WTC11 (cell line): ENCODE results near the gene CROCC2. TPM values are rescaled to one million over a fixed set of nuclear protein-coding genes. Genes with fewer than 3 reads are reported as not detected.

Experiments
- ATAC-seq: fragments of 200-7000 bp; cut with Tn5 transposase; 2 replicates; pipeline ENCODE4 v1.10.0; 2021; ENCODE audit warnings: mild to moderate bottlenecking, moderate library complexity
- CTCF ChIA-PET: fragments of 300-600 bp; sonication (Branson Sonifier 250); formaldehyde crosslinking; loops from one replicate; lab custom pipeline; 2021; ENCODE audit warnings: antibody characterized with exemption; lab: Charles Lee
- POLR2A ChIA-PET: fragments of 350-600 bp; sonication (Branson Sonifier 250); formaldehyde crosslinking; loops from one replicate; lab custom pipeline; 2021; ENCODE audit warnings: antibody characterized with exemption; lab: Charles Lee
- DNase-seq: peaks from one replicate; pipeline ENCODE4 v3.0.0; 2021; ENCODE audit warnings: low spot score
- H3K27ac Mint-ChIP-seq: 2 replicates; pipeline ENCODE4 v1.8.0; 2021; ENCODE audit warnings: mixed read lengths
- H3K27me3 Mint-ChIP-seq: 2 replicates; pipeline ENCODE4 v1.8.0; 2021; ENCODE audit warnings: low read depth, mild to moderate bottlenecking, moderate library complexity, mixed read lengths
- H3K36me3 Mint-ChIP-seq: 2 replicates; pipeline ENCODE4 v1.8.0; 2021; ENCODE audit warnings: mixed read lengths
- H3K4me1 Mint-ChIP-seq: 2 replicates; pipeline ENCODE4 v1.8.0; 2022; ENCODE audit warnings: mixed read lengths
- H3K4me3 Mint-ChIP-seq: 2 replicates; pipeline ENCODE4 v1.8.0; 2021; ENCODE audit warnings: mild to moderate bottlenecking, moderate library complexity, mixed read lengths
- H3K9me3 Mint-ChIP-seq: 2 replicates; pipeline ENCODE4 v1.8.0; 2021; ENCODE audit warnings: mixed read lengths
- ATF1 ChIP-seq: sonication (generic); formaldehyde crosslinking; IDR thresholded peaks from 2 replicates; pipeline ENCODE4 v1.8.1; 2023; ENCODE audit warnings: mild to moderate bottlenecking, moderate library complexity, missing genetic modification reagents
- CREB1 ChIP-seq: sonication (generic); formaldehyde crosslinking; IDR thresholded peaks from 2 replicates; pipeline ENCODE4 v1.8.0; 2023; ENCODE audit warnings: mild to moderate bottlenecking, missing genetic modification reagents
- EMX1 ChIP-seq: fragments of 250-450 bp; sonication (Bioruptor Pico); IDR thresholded peaks from 2 replicates; pipeline ENCODE4 v1.8.0; 2021; ENCODE audit warnings: mild to moderate bottlenecking
- ESRRA ChIP-seq: sonication (generic); formaldehyde crosslinking; IDR thresholded peaks from 2 replicates; pipeline ENCODE4 v1.8.1; 2022; ENCODE audit warnings: mild to moderate bottlenecking, missing genetic modification reagents, borderline replicate concordance
- IRF2 ChIP-seq: sonication (generic); formaldehyde crosslinking; IDR thresholded peaks from 2 replicates; pipeline ENCODE4 v1.8.0; 2022; ENCODE audit warnings: low read depth, missing genetic modification reagents, borderline replicate concordance
- NFE2L1 ChIP-seq: sonication (generic); formaldehyde crosslinking; IDR thresholded peaks from 2 replicates; pipeline ENCODE4 v1.8.1; 2023; ENCODE audit warnings: missing genetic modification reagents
- NFYB ChIP-seq: sonication (generic); formaldehyde crosslinking; conservative IDR thresholded peaks from 2 replicates; pipeline ENCODE4 v1.8.0; 2022; ENCODE audit warnings: low read depth, missing genetic modification reagents
- NR1H2 ChIP-seq: sonication (generic); formaldehyde crosslinking; IDR thresholded peaks from 2 replicates; pipeline ENCODE4 v1.9.0; 2021; ENCODE audit warnings: mild to moderate bottlenecking, moderate library complexity, missing genetic modification reagents
- RELA ChIP-seq: sonication (generic); formaldehyde crosslinking; IDR thresholded peaks from 2 replicates; pipeline ENCODE4 v1.8.1; 2022; ENCODE audit warnings: missing genetic modification reagents, mild to moderate bottlenecking, borderline replicate concordance
- RORB ChIP-seq: fragments of 250-450 bp; sonication (Bioruptor Pico); IDR thresholded peaks from 2 replicates; pipeline ENCODE4 v1.9.0; 2021; ENCODE audit warnings: mild to moderate bottlenecking
- SMAD4 ChIP-seq: sonication (generic); formaldehyde crosslinking; IDR thresholded peaks from 2 replicates; pipeline ENCODE4 v1.8.0; 2022; ENCODE audit warnings: mild to moderate bottlenecking, missing genetic modification reagents
- SOX15 ChIP-seq: fragments of 250-450 bp; sonication (Bioruptor Pico); IDR thresholded peaks from 2 replicates; pipeline ENCODE4 v1.9.0; 2021; ENCODE audit warnings: mild to moderate bottlenecking
- SP1 ChIP-seq: sonication (generic); formaldehyde crosslinking; conservative IDR thresholded peaks from 2 replicates; pipeline ENCODE4 v1.8.1; 2022; ENCODE audit warnings: missing genetic modification reagents
- ZNF232 ChIP-seq: sonication (generic); formaldehyde crosslinking; IDR thresholded peaks from 2 replicates; pipeline ENCODE4 v1.8.0; 2022; ENCODE audit warnings: mild to moderate bottlenecking, missing genetic modification reagents
- ZNF263 ChIP-seq: sonication (generic); formaldehyde crosslinking; IDR thresholded peaks from 2 replicates; pipeline ENCODE4 v1.8.1; 2022; ENCODE audit warnings: low read depth, mild to moderate bottlenecking, moderate library complexity, missing genetic modification reagents
- total RNA-seq: library from RNA; stranded (reverse); gene quantifications from 3 replicates; pipeline ENCODE4 v1.2.3, GENCODE V29; 2021
- TF ChIP-seq, protein P1 (sequence below): sonication (generic); formaldehyde crosslinking; conservative IDR thresholded peaks from 2 replicates; pipeline ENCODE4 v1.8.1; 2023; ENCODE audit warnings: mild to moderate bottlenecking, low read depth, missing genetic modification reagents, moderate library complexity
- TF ChIP-seq, protein P2 (sequence below): sonication (generic); formaldehyde crosslinking; IDR thresholded peaks from 2 replicates; pipeline ENCODE4 v1.8.1; 2022; ENCODE audit warnings: low read depth, mild to moderate bottlenecking, moderate library complexity, missing genetic modification reagents, borderline replicate concordance
- TF ChIP-seq, protein P3 (sequence below): fragments of 250-450 bp; sonication (Bioruptor Pico); IDR thresholded peaks from 2 replicates; pipeline ENCODE4 v1.9.0; 2021; ENCODE audit warnings: mild to moderate bottlenecking, borderline replicate concordance
- TF ChIP-seq, protein P4 (sequence below): sonication (generic); formaldehyde crosslinking; IDR thresholded peaks from 2 replicates; pipeline ENCODE4 v1.8.0; 2022; ENCODE audit warnings: mild to moderate bottlenecking, missing genetic modification reagents
- TF ChIP-seq, protein P5 (sequence below): sonication (generic); formaldehyde crosslinking; IDR thresholded peaks from 2 replicates; pipeline ENCODE4 v1.8.1; 2023; ENCODE audit warnings: mild to moderate bottlenecking, moderate library complexity, missing genetic modification reagents
- TF ChIP-seq, protein P6 (sequence below): sonication (generic); formaldehyde crosslinking; IDR thresholded peaks from 2 replicates; pipeline ENCODE4 v1.8.0; 2022; ENCODE audit warnings: mild to moderate bottlenecking, missing genetic modification reagents

The CROCC2 gene
- total RNA-seq, 1 experiment from 2014 or later = not detected

DNA sequence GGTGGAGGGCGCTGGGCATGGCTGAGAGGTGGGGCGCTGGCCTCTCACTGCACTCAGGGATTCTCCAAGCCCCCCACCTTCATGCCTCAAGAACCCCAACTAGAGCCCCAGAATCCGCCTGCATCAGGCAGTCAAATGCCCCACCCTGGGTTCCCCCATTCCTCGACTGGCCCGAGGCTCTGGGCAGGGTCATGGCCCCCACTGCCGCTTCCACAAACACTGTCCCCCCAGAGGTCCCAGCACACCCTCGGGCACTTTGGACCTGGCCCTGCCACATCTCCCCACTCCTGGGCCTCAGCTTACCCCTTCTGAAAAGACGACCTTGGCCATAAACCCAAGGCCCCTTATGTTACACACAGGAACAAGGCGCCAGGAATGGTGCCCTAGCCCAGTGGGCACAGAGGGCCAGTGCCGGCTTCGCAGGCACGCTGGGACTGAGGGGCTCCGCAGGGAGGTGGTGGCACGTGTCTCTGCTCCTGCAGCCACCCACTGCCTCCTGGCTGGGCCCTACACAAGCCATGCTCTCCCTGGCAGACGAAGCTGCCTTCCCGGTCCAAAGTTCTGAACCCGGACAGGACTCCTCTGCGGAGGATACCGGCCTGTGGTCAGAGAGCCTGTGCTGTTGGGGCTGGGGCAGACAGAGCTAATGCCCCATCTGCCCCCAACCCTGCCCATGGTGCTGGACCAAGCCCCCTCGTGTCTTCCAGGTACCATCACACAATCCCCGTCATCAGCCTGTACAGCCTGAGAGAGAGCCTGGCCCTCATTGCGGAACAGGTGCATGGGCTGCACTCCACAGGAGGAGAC is 30.7 kb upstream of the CROCC2 start:
- CTCF ChIA-PET = interaction anchor here (1.2 kb wide), 1 partner anchor 39 kb away, joined by 4 read pairs; no protein-coding TSS in a partner anchor
- no peak overlapping the region for H3K27ac Mint-ChIP-seq
- POLR2A ChIA-PET = no interaction called here

DNA sequence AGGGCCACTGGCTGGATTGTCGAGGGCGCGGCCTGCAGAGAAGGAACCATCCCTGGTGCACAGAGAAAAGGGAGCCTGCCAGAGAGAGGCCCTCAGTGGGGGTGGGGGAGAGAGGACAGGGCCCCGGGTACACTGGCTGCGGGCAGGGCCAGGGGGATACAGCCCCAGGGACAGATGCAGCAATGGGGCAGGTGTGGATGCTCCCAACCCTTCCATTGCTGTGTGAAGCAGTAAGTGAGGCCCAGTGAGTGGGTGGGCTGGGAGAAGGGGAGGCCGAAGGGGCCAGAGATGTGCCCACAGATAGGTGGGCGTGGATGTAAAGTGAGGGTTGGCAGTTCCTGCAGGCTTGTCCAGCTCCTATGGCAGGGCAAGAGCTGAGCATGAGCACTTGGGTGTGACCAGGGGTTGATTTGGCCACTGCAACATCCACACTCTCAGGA is 30.1 kb upstream of the CROCC2 start:
- TF ChIP-seq CREB1 (CRISPR knock-in tag) = no peak
- TF ChIP-seq, protein P1, sequence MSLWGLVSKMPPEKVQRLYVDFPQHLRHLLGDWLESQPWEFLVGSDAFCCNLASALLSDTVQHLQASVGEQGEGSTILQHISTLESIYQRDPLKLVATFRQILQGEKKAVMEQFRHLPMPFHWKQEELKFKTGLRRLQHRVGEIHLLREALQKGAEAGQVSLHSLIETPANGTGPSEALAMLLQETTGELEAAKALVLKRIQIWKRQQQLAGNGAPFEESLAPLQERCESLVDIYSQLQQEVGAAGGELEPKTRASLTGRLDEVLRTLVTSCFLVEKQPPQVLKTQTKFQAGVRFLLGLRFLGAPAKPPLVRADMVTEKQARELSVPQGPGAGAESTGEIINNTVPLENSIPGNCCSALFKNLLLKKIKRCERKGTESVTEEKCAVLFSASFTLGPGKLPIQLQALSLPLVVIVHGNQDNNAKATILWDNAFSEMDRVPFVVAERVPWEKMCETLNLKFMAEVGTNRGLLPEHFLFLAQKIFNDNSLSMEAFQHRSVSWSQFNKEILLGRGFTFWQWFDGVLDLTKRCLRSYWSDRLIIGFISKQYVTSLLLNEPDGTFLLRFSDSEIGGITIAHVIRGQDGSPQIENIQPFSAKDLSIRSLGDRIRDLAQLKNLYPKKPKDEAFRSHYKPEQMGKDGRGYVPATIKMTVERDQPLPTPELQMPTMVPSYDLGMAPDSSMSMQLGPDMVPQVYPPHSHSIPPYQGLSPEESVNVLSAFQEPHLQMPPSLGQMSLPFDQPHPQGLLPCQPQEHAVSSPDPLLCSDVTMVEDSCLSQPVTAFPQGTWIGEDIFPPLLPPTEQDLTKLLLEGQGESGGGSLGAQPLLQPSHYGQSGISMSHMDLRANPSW (CRISPR knock-in tag) = no peak
- TF ChIP-seq, protein P2, sequence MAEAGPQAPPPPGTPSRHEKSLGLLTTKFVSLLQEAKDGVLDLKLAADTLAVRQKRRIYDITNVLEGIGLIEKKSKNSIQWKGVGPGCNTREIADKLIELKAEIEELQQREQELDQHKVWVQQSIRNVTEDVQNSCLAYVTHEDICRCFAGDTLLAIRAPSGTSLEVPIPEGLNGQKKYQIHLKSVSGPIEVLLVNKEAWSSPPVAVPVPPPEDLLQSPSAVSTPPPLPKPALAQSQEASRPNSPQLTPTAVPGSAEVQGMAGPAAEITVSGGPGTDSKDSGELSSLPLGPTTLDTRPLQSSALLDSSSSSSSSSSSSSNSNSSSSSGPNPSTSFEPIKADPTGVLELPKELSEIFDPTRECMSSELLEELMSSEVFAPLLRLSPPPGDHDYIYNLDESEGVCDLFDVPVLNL (CRISPR knock-in tag) = no peak
- TF ChIP-seq ESRRA = no peak
- no peak for TF ChIP-seq RELA (CRISPR knock-in tag)
- no peak for TF ChIP-seq NR1H2 (CRISPR knock-in tag)
- no peak for TF ChIP-seq EMX1 (CRISPR knock-in tag)
- TF ChIP-seq ZNF232 = no peak
- TF ChIP-seq, protein P3, sequence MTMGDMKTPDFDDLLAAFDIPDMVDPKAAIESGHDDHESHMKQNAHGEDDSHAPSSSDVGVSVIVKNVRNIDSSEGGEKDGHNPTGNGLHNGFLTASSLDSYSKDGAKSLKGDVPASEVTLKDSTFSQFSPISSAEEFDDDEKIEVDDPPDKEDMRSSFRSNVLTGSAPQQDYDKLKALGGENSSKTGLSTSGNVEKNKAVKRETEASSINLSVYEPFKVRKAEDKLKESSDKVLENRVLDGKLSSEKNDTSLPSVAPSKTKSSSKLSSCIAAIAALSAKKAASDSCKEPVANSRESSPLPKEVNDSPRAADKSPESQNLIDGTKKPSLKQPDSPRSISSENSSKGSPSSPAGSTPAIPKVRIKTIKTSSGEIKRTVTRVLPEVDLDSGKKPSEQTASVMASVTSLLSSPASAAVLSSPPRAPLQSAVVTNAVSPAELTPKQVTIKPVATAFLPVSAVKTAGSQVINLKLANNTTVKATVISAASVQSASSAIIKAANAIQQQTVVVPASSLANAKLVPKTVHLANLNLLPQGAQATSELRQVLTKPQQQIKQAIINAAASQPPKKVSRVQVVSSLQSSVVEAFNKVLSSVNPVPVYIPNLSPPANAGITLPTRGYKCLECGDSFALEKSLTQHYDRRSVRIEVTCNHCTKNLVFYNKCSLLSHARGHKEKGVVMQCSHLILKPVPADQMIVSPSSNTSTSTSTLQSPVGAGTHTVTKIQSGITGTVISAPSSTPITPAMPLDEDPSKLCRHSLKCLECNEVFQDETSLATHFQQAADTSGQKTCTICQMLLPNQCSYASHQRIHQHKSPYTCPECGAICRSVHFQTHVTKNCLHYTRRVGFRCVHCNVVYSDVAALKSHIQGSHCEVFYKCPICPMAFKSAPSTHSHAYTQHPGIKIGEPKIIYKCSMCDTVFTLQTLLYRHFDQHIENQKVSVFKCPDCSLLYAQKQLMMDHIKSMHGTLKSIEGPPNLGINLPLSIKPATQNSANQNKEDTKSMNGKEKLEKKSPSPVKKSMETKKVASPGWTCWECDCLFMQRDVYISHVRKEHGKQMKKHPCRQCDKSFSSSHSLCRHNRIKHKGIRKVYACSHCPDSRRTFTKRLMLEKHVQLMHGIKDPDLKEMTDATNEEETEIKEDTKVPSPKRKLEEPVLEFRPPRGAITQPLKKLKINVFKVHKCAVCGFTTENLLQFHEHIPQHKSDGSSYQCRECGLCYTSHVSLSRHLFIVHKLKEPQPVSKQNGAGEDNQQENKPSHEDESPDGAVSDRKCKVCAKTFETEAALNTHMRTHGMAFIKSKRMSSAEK = no peak
- no peak for TF ChIP-seq NFE2L1 (CRISPR knock-in tag)
- no peak for TF ChIP-seq SMAD4 (CRISPR knock-in tag)
- no peak for TF ChIP-seq SOX15 (CRISPR knock-in tag)
- no peak for TF ChIP-seq NFYB (CRISPR knock-in tag)
- no peak for TF ChIP-seq SP1 (CRISPR knock-in tag)
- no peak for TF ChIP-seq ZNF263 (CRISPR knock-in tag)
- TF ChIP-seq, protein P4, sequence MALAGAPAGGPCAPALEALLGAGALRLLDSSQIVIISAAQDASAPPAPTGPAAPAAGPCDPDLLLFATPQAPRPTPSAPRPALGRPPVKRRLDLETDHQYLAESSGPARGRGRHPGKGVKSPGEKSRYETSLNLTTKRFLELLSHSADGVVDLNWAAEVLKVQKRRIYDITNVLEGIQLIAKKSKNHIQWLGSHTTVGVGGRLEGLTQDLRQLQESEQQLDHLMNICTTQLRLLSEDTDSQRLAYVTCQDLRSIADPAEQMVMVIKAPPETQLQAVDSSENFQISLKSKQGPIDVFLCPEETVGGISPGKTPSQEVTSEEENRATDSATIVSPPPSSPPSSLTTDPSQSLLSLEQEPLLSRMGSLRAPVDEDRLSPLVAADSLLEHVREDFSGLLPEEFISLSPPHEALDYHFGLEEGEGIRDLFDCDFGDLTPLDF (CRISPR knock-in tag) = no peak
- no peak for TF ChIP-seq ATF1
- TF ChIP-seq RORB (CRISPR knock-in tag) = no peak
- H3K4me1 Mint-ChIP-seq = no peaks in the 10 kb centered on the region
- ChIA-PET POLR2A (no interaction called here), CTCF (no interaction called here)
- H3K9me3 Mint-ChIP-seq = no peaks in the 10 kb centered on the region
- no peak overlapping the region for H3K27ac Mint-ChIP-seq
- H3K4me3 Mint-ChIP-seq = no peak overlapping the region
- H3K27me3 Mint-ChIP-seq = no peaks in the 10 kb centered on the region
- DNase-seq = no peak
- ATAC-seq = no peak
- H3K36me3 Mint-ChIP-seq = no peaks in the 10 kb centered on the region

More for the DNA sequence above, 30.7 kb upstream of the CROCC2 start:
- H3K9me3 Mint-ChIP-seq = no peaks in the 10 kb centered on the region
- DNase-seq = no peak
- TF ChIP-seq IRF2 (CRISPR knock-in tag) = no peak
- TF ChIP-seq, protein P5, sequence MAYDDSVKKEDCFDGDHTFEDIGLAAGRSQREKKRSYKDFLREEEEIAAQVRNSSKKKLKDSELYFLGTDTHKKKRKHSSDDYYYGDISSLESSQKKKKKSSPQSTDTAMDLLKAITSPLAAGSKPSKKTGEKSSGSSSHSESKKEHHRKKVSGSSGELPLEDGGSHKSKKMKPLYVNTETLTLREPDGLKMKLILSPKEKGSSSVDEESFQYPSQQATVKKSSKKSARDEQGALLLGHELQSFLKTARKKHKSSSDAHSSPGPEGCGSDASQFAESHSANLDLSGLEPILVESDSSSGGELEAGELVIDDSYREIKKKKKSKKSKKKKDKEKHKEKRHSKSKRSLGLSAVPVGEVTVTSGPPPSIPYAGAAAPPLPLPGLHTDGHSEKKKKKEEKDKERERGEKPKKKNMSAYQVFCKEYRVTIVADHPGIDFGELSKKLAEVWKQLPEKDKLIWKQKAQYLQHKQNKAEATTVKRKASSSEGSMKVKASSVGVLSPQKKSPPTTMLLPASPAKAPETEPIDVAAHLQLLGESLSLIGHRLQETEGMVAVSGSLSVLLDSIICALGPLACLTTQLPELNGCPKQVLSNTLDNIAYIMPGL = no peak
- TF ChIP-seq, protein P6, sequence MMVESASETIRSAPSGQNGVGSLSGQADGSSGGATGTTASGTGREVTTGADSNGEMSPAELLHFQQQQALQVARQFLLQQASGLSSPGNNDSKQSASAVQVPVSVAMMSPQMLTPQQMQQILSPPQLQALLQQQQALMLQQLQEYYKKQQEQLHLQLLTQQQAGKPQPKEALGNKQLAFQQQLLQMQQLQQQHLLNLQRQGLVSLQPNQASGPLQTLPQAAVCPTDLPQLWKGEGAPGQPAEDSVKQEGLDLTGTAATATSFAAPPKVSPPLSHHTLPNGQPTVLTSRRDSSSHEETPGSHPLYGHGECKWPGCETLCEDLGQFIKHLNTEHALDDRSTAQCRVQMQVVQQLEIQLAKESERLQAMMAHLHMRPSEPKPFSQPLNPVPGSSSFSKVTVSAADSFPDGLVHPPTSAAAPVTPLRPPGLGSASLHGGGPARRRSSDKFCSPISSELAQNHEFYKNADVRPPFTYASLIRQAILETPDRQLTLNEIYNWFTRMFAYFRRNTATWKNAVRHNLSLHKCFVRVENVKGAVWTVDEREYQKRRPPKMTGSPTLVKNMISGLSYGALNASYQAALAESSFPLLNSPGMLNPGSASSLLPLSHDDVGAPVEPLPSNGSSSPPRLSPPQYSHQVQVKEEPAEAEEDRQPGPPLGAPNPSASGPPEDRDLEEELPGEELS (CRISPR knock-in tag) = no peak
- H3K27me3 Mint-ChIP-seq = no peaks in the 10 kb centered on the region
- no peaks in the 10 kb centered on the region for H3K4me1 Mint-ChIP-seq
- ATAC-seq = no peak
- H3K36me3 Mint-ChIP-seq = no peaks in the 10 kb centered on the region
- H3K4me3 Mint-ChIP-seq = no peak overlapping the region
